Gastroesophageal sphincter (tissue), 4 donors: Measurements from ENCODE around the gene PCNX3. TPM values are rescaled to one million over a fixed set of nuclear protein-coding genes. Genes with fewer than 3 reads are reported as not detected.

Experiments
- ATAC-seq: fragments of 150-250 bp; one replicate; pipeline ENCODE4 v1.9.1; 2016; ENCODE audit warnings: mild to moderate bottlenecking, moderate library complexity
- H3K27ac ChIP-seq, 4 donors: fragments of 200-600 bp; sonication (generic) in 3 of 4; 1 replicate in 3 of 4; 2 replicates in 1 of 4; pipeline ENCODE4 v1.5.1; 2016 to 2019
- H3K27me3 ChIP-seq: fragments of 200-600 bp; sonication (generic); one replicate; pipeline ENCODE4 v1.5.1; 2019
- H3K36me3 ChIP-seq, 2 donors: fragments of 200-600 bp; sonication (generic); one replicate each; pipeline ENCODE4 v1.5.1; 2019; ENCODE audit warnings: control low read depth in 1 of 2
- H3K4me1 ChIP-seq, 3 donors: fragments of 200-600 bp; sonication (generic); 1 replicate in 2 of 3; 2 replicates in 1 of 3; pipeline ENCODE4 v1.5.1; 2016 to 2019; ENCODE audit warnings: control low read depth in 2 of 3
- H3K4me3 ChIP-seq, 2 donors: fragments of 200-600 bp; sonication (generic); one replicate each; pipeline ENCODE4 v1.5.1; 2019; ENCODE audit warnings: mild to moderate bottlenecking in 1 of 2, moderate library complexity in 1 of 2
- H3K9me3 ChIP-seq, 3 donors: fragments of 200-600 bp; sonication (generic); one replicate each; pipeline ENCODE4 v1.5.1; 2017 to 2019; ENCODE audit warnings: control low read depth in 2 of 3
- EP300 ChIP-seq: sonication (generic); formaldehyde crosslinking; IDR thresholded peaks from one replicate; pipeline ENCODE4 v1.6.1; 2017; ENCODE audit warnings: antibody characterized with exemption, mild to moderate bottlenecking
- POLR2A ChIP-seq, 2 donors: fragments of 450-650 bp; IDR thresholded peaks; one replicate each; pipeline ENCODE4 v1.6.1; 2017; ENCODE audit warnings: antibody characterized with exemption in 2 of 2, mild to moderate bottlenecking in 2 of 2, moderate library complexity in 1 of 2
- POLR2AphosphoS5 ChIP-seq: sonication (generic); formaldehyde crosslinking; IDR thresholded peaks from one replicate; pipeline ENCODE4 v1.6.1; 2017; ENCODE audit warnings: antibody characterized with exemption
- WGBS, 2 donors: methylation state at CpG; one replicate each; pipeline ENCODE4 v1.1.5; 2018; ENCODE audit warnings: low coverage in 1 of 2; 5-methylcytosine and 5-hydroxymethylcytosine counted together
- small RNA-seq, 4 donors: library from RNA; depleted of rRNA; stranded (forward); fragments of <200 nt; gene quantifications; one replicate each; pipeline ENCODE3, GENCODE V24; 2016
- total RNA-seq, 4 donors: library from RNA; depleted of rRNA; stranded (reverse); fragments of >200 nt; gene quantifications; one replicate each; pipeline ENCODE4 v1.1.0, GENCODE V29; 2016
- TF ChIP-seq, protein P1 (sequence below), 4 experiments: fragments of 200-600 bp in 2 of 4; fragments of 450-650 bp in 2 of 4; sonication (generic) in 1 of 4; IDR thresholded peaks; one replicate each; pipeline ENCODE4 v1.5.1; 2017 to 2019; ENCODE audit warnings: antibody characterized with exemption in 4 of 4, mild to moderate bottlenecking in 2 of 4, moderate library complexity in 2 of 4

PCNX3 gene
- total RNA-seq, 4 donors from 2014 or later: 15.9 to 40.1 (median 19.3) TPM

DNA sequence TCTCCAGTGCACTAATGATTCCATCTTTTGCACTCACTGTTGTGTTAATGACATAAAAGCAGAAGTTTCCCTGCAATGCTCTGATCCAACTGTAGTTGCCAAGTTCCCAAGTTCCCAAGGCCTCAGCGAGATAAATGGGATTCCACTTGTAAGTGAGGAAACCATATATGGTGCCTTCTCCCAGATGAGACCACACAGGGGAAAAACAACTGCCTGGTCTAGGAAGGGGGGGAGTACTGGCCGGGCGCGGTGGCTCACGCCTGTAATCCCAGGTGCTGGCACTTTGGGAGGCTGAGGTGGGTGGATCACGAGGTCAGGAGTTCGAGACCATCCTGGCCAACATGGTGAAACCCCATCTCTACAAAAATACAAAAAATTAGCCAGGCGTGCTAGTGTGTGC is 70.4 kb downstream of the PCNX3 start:
- Histone ChIP-seq H3K4me3 (no peak overlapping the region), H3K27ac (peak overlapping the region in 3 of 4 donors; percentile 70 to 78 (median 70))
- ATAC-seq: peak; percentile 97

More for the DNA sequence above, 70.4 kb downstream of the PCNX3 start:
- WGBS, 2 donors: 18 to 50% methylated on average over 5 to 6 of the region's 8 CpGs
- Histone ChIP-seq H3K4me1 (peaks cover 0 to 12% (median 0%) of the 10 kb centered on the region in 3 donors), H3K36me3 (no peaks in the 10 kb centered on the region), H3K27me3 (no peaks in the 10 kb centered on the region), H3K9me3 (no peaks in the 10 kb centered on the region)
- no peak for TF ChIP-seq POLR2A (IDR thresholded peaks at IDR 0.05)
- TF ChIP-seq POLR2AphosphoS5: peak; percentile 29
- TF ChIP-seq, protein P1, sequence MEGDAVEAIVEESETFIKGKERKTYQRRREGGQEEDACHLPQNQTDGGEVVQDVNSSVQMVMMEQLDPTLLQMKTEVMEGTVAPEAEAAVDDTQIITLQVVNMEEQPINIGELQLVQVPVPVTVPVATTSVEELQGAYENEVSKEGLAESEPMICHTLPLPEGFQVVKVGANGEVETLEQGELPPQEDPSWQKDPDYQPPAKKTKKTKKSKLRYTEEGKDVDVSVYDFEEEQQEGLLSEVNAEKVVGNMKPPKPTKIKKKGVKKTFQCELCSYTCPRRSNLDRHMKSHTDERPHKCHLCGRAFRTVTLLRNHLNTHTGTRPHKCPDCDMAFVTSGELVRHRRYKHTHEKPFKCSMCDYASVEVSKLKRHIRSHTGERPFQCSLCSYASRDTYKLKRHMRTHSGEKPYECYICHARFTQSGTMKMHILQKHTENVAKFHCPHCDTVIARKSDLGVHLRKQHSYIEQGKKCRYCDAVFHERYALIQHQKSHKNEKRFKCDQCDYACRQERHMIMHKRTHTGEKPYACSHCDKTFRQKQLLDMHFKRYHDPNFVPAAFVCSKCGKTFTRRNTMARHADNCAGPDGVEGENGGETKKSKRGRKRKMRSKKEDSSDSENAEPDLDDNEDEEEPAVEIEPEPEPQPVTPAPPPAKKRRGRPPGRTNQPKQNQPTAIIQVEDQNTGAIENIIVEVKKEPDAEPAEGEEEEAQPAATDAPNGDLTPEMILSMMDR (IDR thresholded peaks at IDR 0.05): peak in 2 of 4 experiments; percentile 27 to 31
- no peak for TF ChIP-seq EP300

Small RNA genes within 50 kb of the gene (small RNA-seq; reads per million reads assigned to genes)
- gene MIR4489: 0 reads per million in 4 donors
- 0 reads per million in 4 donors for gene MIR4690

Other genes with a start within 250 kb of the PCNX3 start
- 10 to 100 TPM in 1 of 4 donors, 1 to 10 TPM in 3; 3.7 to 11.5 (median 7.5) TPM for gene SLC25A45, start 233.1 kb upstream of the PCNX3 start, total RNA-seq
- 10 to 100 TPM; 19.9 to 31.5 (median 21.3) TPM for gene FRMD8, start 229.1 kb upstream of the PCNX3 start, total RNA-seq
- 100 to 1,000 TPM in 2 of 4 donors, 10 to 100 TPM in 2; 21.0 to 341 (median 183) TPM for gene NEAT1, start 193.0 kb upstream of the PCNX3 start, total RNA-seq
- gene MALAT1, start 116.7 kb upstream of the PCNX3 start, total RNA-seq: over 10,000 TPM in 2 of 4 donors, 1,000 to 10,000 TPM in 2; 2,194 to 20,520 (median 8,164) TPM
- 10 to 100 TPM; 70.6 to 97.6 (median 89.2) TPM for gene SCYL1, start 90.7 kb upstream of the PCNX3 start, total RNA-seq
- gene LTBP3, start 57.4 kb upstream of the PCNX3 start, total RNA-seq: 100 to 1,000 TPM in 3 of 4 donors, 10 to 100 TPM in 1; 90.6 to 173 (median 139) TPM
- gene ZNRD2, start 45.3 kb upstream of the PCNX3 start, total RNA-seq: 10 to 100 TPM; 38.4 to 73.5 (median 43.5) TPM
- gene FAM89B, start 43.2 kb upstream of the PCNX3 start, total RNA-seq: 10 to 100 TPM; 36.6 to 68.3 (median 55.0) TPM
- gene EHBP1L1, start 39.7 kb upstream of the PCNX3 start, total RNA-seq: 100 to 1,000 TPM; 172 to 329 (median 202) TPM
- gene KCNK7, start 20.0 kb upstream of the PCNX3 start, total RNA-seq: 1 to 10 TPM in 1 of 4 donors, under 1 TPM in 2, not detected in 1; 0.40 to 1.5 (median 0.93) TPM
- 10 to 100 TPM; 20.5 to 35.3 (median 28.0) TPM for gene MAP3K11, start 1.6 kb upstream of the PCNX3 start, total RNA-seq
- 10 to 100 TPM; 32.9 to 45.0 (median 38.3) TPM for gene SIPA1, start 22.3 kb downstream of the PCNX3 start, total RNA-seq
- 10 to 100 TPM; 47.3 to 78.8 (median 63.9) TPM for gene RELA, start 47.1 kb downstream of the PCNX3 start, total RNA-seq
- 10 to 100 TPM; 49.7 to 84.9 (median 81.6) TPM for gene KAT5, start 96.5 kb downstream of the PCNX3 start, total RNA-seq
- 100 to 1,000 TPM in 2 of 4 donors, 10 to 100 TPM in 2; 69.0 to 196 (median 96.3) TPM for gene RNASEH2C, start 105.0 kb downstream of the PCNX3 start, total RNA-seq
- gene AP5B1, start 165.2 kb downstream of the PCNX3 start, total RNA-seq: 10 to 100 TPM; 11.2 to 23.4 (median 15.7) TPM
- under 1 TPM in 1 of 4 donors, not detected in 3; 0.62 TPM for gene OVOL1, start 171.3 kb downstream of the PCNX3 start, total RNA-seq
- under 1 TPM in 1 of 4 donors, not detected in 3; 0.13 TPM for gene SNX32, start 218.2 kb downstream of the PCNX3 start, total RNA-seq
- gene CFL1, start 242.4 kb downstream of the PCNX3 start, total RNA-seq: 100 to 1,000 TPM; 559 to 895 (median 639) TPM
- gene MUS81, start 244.7 kb downstream of the PCNX3 start, total RNA-seq: 10 to 100 TPM; 37.2 to 71.7 (median 60.8) TPM